HUES64 (cell line): ENCODE measurements around the gene HSP90AB1.
"Not testable (repeated sequence)": the region's sequence is repeated elsewhere in the genome, so short reads cannot be mapped to it uniquely, and the experiment has no call there.

Experiments used
- H3K27ac ChIP-seq: 2 replicates; pipeline ENCODE4 v1.7.0; 2013; ENCODE audit warnings: low read depth, low read length, inconsistent platforms
- H3K27me3 ChIP-seq: 2 replicates; pipeline ENCODE4 v1.6.1; 2013; ENCODE audit warnings: mild to moderate bottlenecking, low read length; ENCODE audit not compliant: insufficient read depth
- H3K36me3 ChIP-seq: 2 replicates; pipeline ENCODE4 v1.6.1; 2013; ENCODE audit warnings: mild to moderate bottlenecking, low read length; ENCODE audit not compliant: insufficient read depth
- H3K4me1 ChIP-seq: 2 replicates; pipeline ENCODE4 v1.6.1; 2013; ENCODE audit warnings: mild to moderate bottlenecking, low read length, moderate library complexity; ENCODE audit not compliant: insufficient read depth
- H3K4me3 ChIP-seq: 2 replicates; pipeline ENCODE4 v1.5.1; 2013; ENCODE audit warnings: mild to moderate bottlenecking, low read length, moderate library complexity
- H3K9ac ChIP-seq: 2 replicates; pipeline ENCODE4 v1.6.1; 2013; ENCODE audit warnings: mild to moderate bottlenecking, low read depth, low read length
- H3K9me3 ChIP-seq: 2 replicates; pipeline ENCODE4 v1.6.1; 2013; ENCODE audit warnings: low read depth, low read length; ENCODE audit not compliant: insufficient read depth
- WGBS: fragments of 150-250, 120-280 bp; methylation state at CpG from one replicate; pipeline ENCODE4 v1.1.7; 2013; ENCODE audit warnings: missing lambda C conversion rate; 5-methylcytosine and 5-hydroxymethylcytosine counted together

Gene HSP90AB1

GRCh38 chr6:44231426-44231825 is 15.5 kb upstream of the HSP90AB1 start:
- not testable (repeated sequence) for H3K27ac ChIP-seq, H3K9me3 ChIP-seq, H3K9ac ChIP-seq, H3K27me3 ChIP-seq, H3K4me3 ChIP-seq
- Histone ChIP-seq H3K36me3 (peaks cover 79% of the 10 kb centered on the region), H3K4me1 (peaks cover 16% of the 10 kb centered on the region)
- 95% methylated on average over 9 of the region's 9 CpGs for WGBS

- Histone ChIP-seq H3K27me3 (no peaks in the 10 kb centered on the region), H3K4me3 (no peak overlapping the region), H3K27ac (no peak overlapping the region), H3K9ac (no peak overlapping the region), H3K4me1 (peaks cover 16% of the 10 kb centered on the region), H3K9me3 (no peaks in the 10 kb centered on the region), H3K36me3 (peaks cover 73% of the 10 kb centered on the region)
- WGBS = 93% methylated on average over 16 of the region's 16 CpGs
Observed at GRCh38 chr6:44232676-44233566, 14.0 kb upstream of the HSP90AB1 start.

GRCh38 chr6:44233567-44234100 is 13.3 kb upstream of the HSP90AB1 start:
- no peaks in the 10 kb centered on the region for H3K27me3 ChIP-seq
- H3K4me1 ChIP-seq = peaks cover 16% of the 10 kb centered on the region
- no peak overlapping the region for H3K4me3 ChIP-seq
- H3K36me3 ChIP-seq = peaks cover 66% of the 10 kb centered on the region
- WGBS = 90% methylated on average over 14 of the region's 14 CpGs
- no peak overlapping the region for H3K9ac ChIP-seq
- no peaks in the 10 kb centered on the region for H3K9me3 ChIP-seq
- H3K27ac ChIP-seq = no peak overlapping the region

- Histone ChIP-seq H3K27me3 (no peaks in the 10 kb centered on the region), H3K9ac (peak overlapping the region; percentile 41; the same call in 1 of the 2 replicates), H3K9me3 (no peaks in the 10 kb centered on the region), H3K4me1 (peaks cover 16% of the 10 kb centered on the region), H3K4me3 (no peak overlapping the region), H3K27ac (peak overlapping the region; percentile 79), H3K36me3 (peaks cover 59% of the 10 kb centered on the region)
- WGBS = 54% methylated on average over 5 of the region's 5 CpGs
Observed at GRCh38 chr6:44234101-44235025, 12.5 kb upstream of the HSP90AB1 start.

GRCh38 chr6:44235269-44235668 is 11.6 kb upstream of the HSP90AB1 start:
- peaks cover 50% of the 10 kb centered on the region for H3K36me3 ChIP-seq
- 79% methylated on average over 6 of the region's 6 CpGs for WGBS
- no peaks in the 10 kb centered on the region for H3K27me3 ChIP-seq
- no peak overlapping the region for H3K4me3 ChIP-seq
- H3K27ac ChIP-seq = peak overlapping the region; percentile 68; the same call in 1 of the 2 replicates
- peaks cover 16% of the 10 kb centered on the region for H3K4me1 ChIP-seq
- no peak overlapping the region for H3K9ac ChIP-seq
- no peaks in the 10 kb centered on the region for H3K9me3 ChIP-seq

- peaks cover 43% of the 10 kb centered on the region for H3K36me3 ChIP-seq
- 92% methylated on average over 5 of the region's 6 CpGs for WGBS
- H3K4me1 ChIP-seq = peaks cover 16% of the 10 kb centered on the region
- H3K27me3 ChIP-seq = no peaks in the 10 kb centered on the region
- no peak overlapping the region for H3K4me3 ChIP-seq
- no peak overlapping the region for H3K9ac ChIP-seq
- no peaks in the 10 kb centered on the region for H3K9me3 ChIP-seq
- no peak overlapping the region for H3K27ac ChIP-seq
Observed at GRCh38 chr6:44235891-44236516, 10.9 kb upstream of the HSP90AB1 start.

- Histone ChIP-seq H3K36me3 (peaks cover 31% of the 10 kb centered on the region), H3K4me1 (peaks cover 16% of the 10 kb centered on the region), H3K9me3 (no peaks in the 10 kb centered on the region), H3K4me3 (peak overlapping the region; percentile 58), H3K9ac (peak overlapping the region; percentile 54; the same call in 1 of the 2 replicates), H3K27ac (peak overlapping the region; percentile 50; the same call in 1 of the 2 replicates), H3K27me3 (no peaks in the 10 kb centered on the region)
- 49% methylated on average over 21 of the region's 22 CpGs for WGBS
Observed at GRCh38 chr6:44237021-44237812, 9.7 kb upstream of the HSP90AB1 start.

GRCh38 chr6:44237813-44238433 is 9.0 kb upstream of the HSP90AB1 start:
- Histone ChIP-seq H3K9ac (peak overlapping the region; percentile 54), H3K36me3 (peaks cover 24% of the 10 kb centered on the region), H3K4me3 (peak overlapping the region; percentile 58), H3K4me1 (peaks cover 16% of the 10 kb centered on the region), H3K27me3 (no peaks in the 10 kb centered on the region), H3K27ac (no peak overlapping the region), H3K9me3 (no peaks in the 10 kb centered on the region)
- 3% methylated on average over 42 of the region's 42 CpGs for WGBS

- no peak overlapping the region for H3K27ac ChIP-seq
- H3K9me3 ChIP-seq = no peaks in the 10 kb centered on the region
- no peaks in the 10 kb centered on the region for H3K27me3 ChIP-seq
- H3K9ac ChIP-seq = no peak overlapping the region
- H3K4me1 ChIP-seq = peaks cover 16% of the 10 kb centered on the region
- peaks cover 15% of the 10 kb centered on the region for H3K36me3 ChIP-seq
- H3K4me3 ChIP-seq = no peak overlapping the region
- 86% methylated on average over 7 of the region's 7 CpGs for WGBS
Observed at GRCh38 chr6:44238687-44239350, 8.1 kb upstream of the HSP90AB1 start.
